Neural cell (in vitro differentiated cells): ENCODE data around the gene NBEA. TPM values are rescaled to one million over a fixed set of nuclear protein-coding genes. Genes with fewer than 3 reads are reported as not detected.

Experiments used
- H2AFZ ChIP-seq: fragments of 200-600, 300-800 bp; sonication (generic), shearing (Covaris generic); 2 replicates; pipeline ENCODE4 v1.6.0; 2014; ENCODE audit warnings: low read depth, mild to moderate bottlenecking, antibody characterized with exemption, low read length, moderate library complexity
- H3F3A ChIP-seq: fragments of 200-600 bp; shearing (Covaris generic); 2 replicates; pipeline ENCODE4 v1.6.1; 2016; ENCODE audit warnings: mild to moderate bottlenecking, moderate library complexity, mixed read lengths, antibody characterized with exemption, low read length; ENCODE audit not compliant: insufficient read depth, poor library complexity, severe bottlenecking
- H3K27ac ChIP-seq: fragments of 200-600, 300-800 bp; sonication (generic), shearing (Covaris generic); 2 replicates; pipeline ENCODE4 v1.5.1; 2014; ENCODE audit warnings: mild to moderate bottlenecking, low read length, moderate library complexity
- H3K27me3 ChIP-seq: fragments of 300-800, 200-600 bp; sonication (generic), shearing (Covaris generic); 2 replicates; pipeline ENCODE4 v1.6.0; 2014; ENCODE audit warnings: mild to moderate bottlenecking, low read depth, low read length, moderate library complexity; ENCODE audit not compliant: insufficient read depth
- H3K36me3 ChIP-seq: fragments of 300-800, 200-600 bp; sonication (generic), shearing (Covaris generic); 2 replicates; pipeline ENCODE4 v1.5.1; 2014; ENCODE audit warnings: mild to moderate bottlenecking, antibody characterized with exemption, low read length, moderate library complexity; ENCODE audit not compliant: insufficient read depth
- H3K4me2 ChIP-seq: fragments of 300-800, 200-600 bp; sonication (generic), shearing (Covaris generic); 2 replicates; pipeline ENCODE4 v1.6.0; 2014; ENCODE audit warnings: mild to moderate bottlenecking, low read length
- H3K4me3 ChIP-seq: fragments of 300-800, 200-600 bp; sonication (generic), shearing (Covaris generic); 2 replicates; pipeline ENCODE4 v1.5.1; 2014; ENCODE audit warnings: mild to moderate bottlenecking, low read length, moderate library complexity
- H3K79me2 ChIP-seq: fragments of 200-600 bp; shearing (Covaris generic); replicated peaks from 2 replicates; pipeline ENCODE4 v1.6.0; 2014; ENCODE audit warnings: mild to moderate bottlenecking, low read length, moderate library complexity; ENCODE audit not compliant: insufficient read depth
- H3K9ac ChIP-seq: fragments of 300-800, 200-600 bp; sonication (generic), shearing (Covaris generic); 2 replicates; pipeline ENCODE4 v1.6.1; 2016; ENCODE audit warnings: mild to moderate bottlenecking, low read length, mixed read lengths
- H3K9me2 ChIP-seq: fragments of 200-600 bp; shearing (Covaris generic); 2 replicates; pipeline ENCODE4 v1.6.1; 2016; ENCODE audit warnings: mild to moderate bottlenecking, low read length, mixed read lengths; ENCODE audit not compliant: insufficient read depth
- H3K9me3 ChIP-seq: fragments of 200-600, 300-800 bp; sonication (generic), shearing (Covaris generic); 2 replicates; pipeline ENCODE4 v1.6.1; 2016; ENCODE audit warnings: mild to moderate bottlenecking, mixed run types, low read length, moderate library complexity, mixed read lengths
- H4K20me1 ChIP-seq: fragments of 200-600 bp; shearing (Covaris generic); 2 replicates; pipeline ENCODE4 v1.6.1; 2016; ENCODE audit warnings: mild to moderate bottlenecking, mixed run types; ENCODE audit not compliant: insufficient read depth
- CTCF ChIP-seq: fragments of 450-650 bp; IDR thresholded peaks from 2 replicates; pipeline ENCODE4 v1.5.1; 2014; ENCODE audit warnings: antibody characterized with exemption, mild to moderate bottlenecking, moderate library complexity; ENCODE audit not compliant: poor library complexity, severe bottlenecking
- EP300 ChIP-seq: fragments of 450-650 bp; conservative IDR thresholded peaks from 2 replicates; pipeline ENCODE4 v1.6.1; 2014; ENCODE audit warnings: antibody characterized with exemption, mild to moderate bottlenecking, moderate library complexity; ENCODE audit not compliant: poor library complexity, severe bottlenecking
- EZH2 ChIP-seq: fragments of 200-600, 300-800 bp; shearing (Covaris generic), sonication (generic); IDR thresholded peaks from 2 replicates; pipeline ENCODE4 v1.6.1; 2014; ENCODE audit warnings: antibody characterized with exemption, low read length, borderline replicate concordance, mild to moderate bottlenecking; ENCODE audit not compliant: insufficient read depth, poor library complexity, severe bottlenecking
- MXI1 ChIP-seq: fragments of 450-650 bp; conservative IDR thresholded peaks from 2 replicates; pipeline ENCODE4 v1.6.1; 2014; ENCODE audit warnings: antibody characterized with exemption, mild to moderate bottlenecking; ENCODE audit not compliant: poor library complexity, severe bottlenecking
- POLR2AphosphoS5 ChIP-seq: IDR thresholded peaks from 2 replicates; pipeline ENCODE4 v1.6.1; 2012
- RAD21 ChIP-seq: fragments of 450-650 bp; conservative IDR thresholded peaks from 2 replicates; pipeline ENCODE4 v1.6.1; 2014; ENCODE audit warnings: antibody characterized with exemption, mild to moderate bottlenecking, moderate library complexity
- REST ChIP-seq: IDR thresholded peaks from 2 replicates; pipeline ENCODE4 v1.6.1; 2012; ENCODE audit warnings: borderline replicate concordance
- SMC3 ChIP-seq: fragments of 450-650 bp; conservative IDR thresholded peaks from 2 replicates; pipeline ENCODE4 v1.6.1; 2014; ENCODE audit warnings: antibody characterized with exemption, mild to moderate bottlenecking, moderate library complexity; ENCODE audit not compliant: poor library complexity
- TAF1 ChIP-seq: IDR thresholded peaks from 2 replicates; pipeline ENCODE4 v1.6.1; 2012; ENCODE audit warnings: low read depth
- polyA plus RNA-seq: library from polyadenylated mRNA; depleted of rRNA; stranded (reverse); fragments of >200 nt; gene quantifications from 2 replicates; pipeline ENCODE4 v1.2.3, GENCODE V29; 2014

The NBEA gene
- polyA plus RNA-seq, 1 donor from 2014 or later, result 55.8 TPM

- Histone ChIP-seq H3K4me3 (no peak overlapping the region), H3K9me2 (no peaks in the 10 kb centered on the region), H3K27me3 (no peaks in the 10 kb centered on the region), H4K20me1 (no peaks in the 10 kb centered on the region), H3K36me3 (no peaks in the 10 kb centered on the region), H3K9ac (no peak overlapping the region), H3K27ac (no peak overlapping the region), H3K4me2 (no peak overlapping the region), H3K79me2 (no peaks in the 10 kb centered on the region), H3K9me3 (no peaks in the 10 kb centered on the region), H2AFZ (no peak overlapping the region), H3F3A (no peaks in the 10 kb centered on the region)
- TF ChIP-seq EZH2, result no peak
- TF ChIP-seq EP300, result no peak
- TF ChIP-seq RAD21, result no peak
- no peak for TF ChIP-seq CTCF
- TF ChIP-seq POLR2AphosphoS5, result no peak
- TF ChIP-seq TAF1, result no peak
- no peak for TF ChIP-seq SMC3
- no peak for TF ChIP-seq MXI1
- no peak for TF ChIP-seq REST
These were observed 582.1 kb downstream of the NBEA start for GRCh38 chr13:35524171-35524570.

- H2AFZ ChIP-seq, result no peak overlapping the region
- no peaks in the 10 kb centered on the region for H3K27me3 ChIP-seq
- no peaks in the 10 kb centered on the region for H4K20me1 ChIP-seq
- H3K27ac ChIP-seq, result no peak overlapping the region
- no peak overlapping the region for H3K9ac ChIP-seq
- H3F3A ChIP-seq, result no peaks in the 10 kb centered on the region
- H3K79me2 ChIP-seq, result no peaks in the 10 kb centered on the region
- no peak overlapping the region for H3K4me3 ChIP-seq
- H3K9me3 ChIP-seq, result no peaks in the 10 kb centered on the region
- no peak overlapping the region for H3K4me2 ChIP-seq
- H3K9me2 ChIP-seq, result no peaks in the 10 kb centered on the region
- TF ChIP-seq TAF1, result no peak
- no peak for TF ChIP-seq MXI1
- no peak for TF ChIP-seq EP300
- TF ChIP-seq REST, result no peak
- no peak for TF ChIP-seq EZH2
- TF ChIP-seq SMC3, result no peak
- no peak for TF ChIP-seq CTCF
- no peak for TF ChIP-seq RAD21
- no peak for TF ChIP-seq POLR2AphosphoS5
- no peaks in the 10 kb centered on the region for H3K36me3 ChIP-seq
These were observed 584.5 kb downstream of the NBEA start for GRCh38 chr13:35526577-35526976.
